Anterior cingulate cortex (tissue), 58 donors: ENCODE data around the gene TMEM80.
A peak's percentile ranks its signal among the peaks of the same experiment; 100 is the strongest.

ENCODE experiments used
- DNase-seq, 58 donors: peaks; one replicate each; lab custom pipeline; 2025; lab: John Stamatoyannopoulos, UW

The TMEM80 gene

DNA sequence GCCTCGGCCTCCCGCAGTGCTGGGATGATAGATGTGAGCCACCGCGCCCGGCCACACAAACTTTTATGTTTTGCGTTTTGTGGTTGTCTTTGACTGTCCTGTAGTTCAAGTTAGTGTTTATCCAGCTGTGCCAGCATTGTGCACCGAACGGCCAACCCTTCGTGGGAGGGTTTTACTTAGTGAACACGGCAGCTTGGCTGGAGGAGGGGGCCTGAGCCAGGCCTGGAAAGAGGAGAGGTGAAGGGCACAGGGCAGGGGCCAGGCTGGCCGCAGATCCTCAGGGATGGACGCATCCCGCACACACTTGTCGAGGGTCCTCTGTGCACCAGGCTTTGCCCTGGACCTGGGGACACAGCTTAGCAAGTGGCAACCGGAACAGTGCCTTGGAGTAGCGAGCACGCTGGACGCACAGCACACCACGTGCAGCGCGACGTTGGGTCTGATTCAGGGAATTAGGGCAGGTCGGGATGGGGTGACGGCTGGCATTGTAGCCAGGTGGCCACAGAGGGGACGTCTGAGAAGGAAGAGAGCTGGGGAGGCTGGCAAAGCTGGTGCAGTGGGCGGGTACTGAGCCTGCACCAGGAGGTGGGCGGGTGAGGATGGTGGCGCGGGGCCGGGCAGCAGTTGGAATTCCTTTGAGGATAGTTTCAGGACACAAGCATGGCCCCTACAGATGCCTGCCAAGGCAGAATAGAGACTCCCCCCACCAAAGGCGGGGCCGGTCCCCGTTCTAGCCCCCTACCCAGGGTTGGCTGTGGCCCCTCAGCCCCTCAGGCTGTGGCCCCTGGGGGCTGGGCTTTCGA, 23.8 kb downstream of the TMEM80 start:
- no peak for DNase-seq

DNA sequence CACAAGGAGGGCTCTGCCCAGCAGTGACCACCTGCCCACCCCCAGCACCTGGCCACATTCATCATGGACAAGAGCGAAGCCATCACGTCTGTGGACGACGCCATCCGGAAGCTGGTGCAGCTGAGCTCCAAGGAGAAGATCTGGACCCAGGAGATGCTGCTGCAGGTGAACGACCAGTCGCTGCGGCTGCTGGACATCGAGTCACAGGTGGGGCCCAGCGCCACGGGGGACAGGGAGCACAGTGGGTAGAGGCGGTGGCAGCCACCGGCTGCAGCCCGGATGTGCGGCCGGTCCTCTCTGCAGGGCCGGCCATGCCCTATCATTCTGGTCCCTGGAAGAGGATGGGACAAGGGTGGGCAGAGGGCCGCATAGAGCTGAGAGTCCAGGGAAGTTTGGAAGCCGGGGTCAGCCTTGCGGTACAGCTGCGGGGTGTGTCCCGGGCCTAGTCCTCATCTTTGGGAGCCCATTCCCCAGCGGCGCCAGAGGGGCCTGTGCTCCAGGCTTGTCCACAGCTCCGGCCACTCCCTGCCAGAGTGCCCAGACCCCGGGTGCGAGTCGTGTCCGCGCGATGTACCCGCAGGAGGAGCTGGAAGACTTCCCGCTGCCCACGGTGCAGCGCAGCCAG, 24.5 kb downstream of the TMEM80 start:
- no peak for DNase-seq

DNA sequence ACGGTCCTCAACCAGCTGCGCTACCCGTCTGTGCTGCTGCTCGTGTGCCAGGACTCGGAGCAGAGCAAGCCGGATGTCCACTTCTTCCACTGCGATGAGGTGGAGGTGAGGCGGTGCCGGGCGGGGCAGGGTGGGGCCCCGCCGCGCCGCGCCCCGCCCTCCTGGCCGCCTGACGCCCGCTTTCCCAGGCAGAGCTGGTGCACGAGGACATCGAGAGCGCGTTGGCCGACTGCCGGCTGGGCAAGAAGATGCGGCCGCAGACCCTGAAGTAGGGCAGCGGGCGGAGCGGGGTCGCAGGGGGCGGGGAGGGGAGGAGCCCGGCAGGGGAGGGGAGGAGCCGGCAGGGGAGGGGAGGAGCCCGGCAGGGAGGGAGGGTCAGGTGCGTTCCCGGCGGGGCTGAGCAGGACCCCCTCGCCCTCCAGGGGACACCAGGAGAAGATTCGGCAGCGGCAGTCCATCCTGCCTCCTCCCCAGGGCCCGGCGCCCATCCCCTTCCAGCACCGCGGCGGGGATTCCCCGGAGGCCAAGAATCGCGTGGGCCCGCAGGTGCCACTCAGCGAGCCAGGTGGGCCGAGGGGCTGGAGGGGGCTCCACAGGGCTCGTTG, 25.1 kb downstream of the TMEM80 start:
- DNase-seq = peak in 14 of 58 donors; percentile 10 to 74 (median 37)

DNA sequence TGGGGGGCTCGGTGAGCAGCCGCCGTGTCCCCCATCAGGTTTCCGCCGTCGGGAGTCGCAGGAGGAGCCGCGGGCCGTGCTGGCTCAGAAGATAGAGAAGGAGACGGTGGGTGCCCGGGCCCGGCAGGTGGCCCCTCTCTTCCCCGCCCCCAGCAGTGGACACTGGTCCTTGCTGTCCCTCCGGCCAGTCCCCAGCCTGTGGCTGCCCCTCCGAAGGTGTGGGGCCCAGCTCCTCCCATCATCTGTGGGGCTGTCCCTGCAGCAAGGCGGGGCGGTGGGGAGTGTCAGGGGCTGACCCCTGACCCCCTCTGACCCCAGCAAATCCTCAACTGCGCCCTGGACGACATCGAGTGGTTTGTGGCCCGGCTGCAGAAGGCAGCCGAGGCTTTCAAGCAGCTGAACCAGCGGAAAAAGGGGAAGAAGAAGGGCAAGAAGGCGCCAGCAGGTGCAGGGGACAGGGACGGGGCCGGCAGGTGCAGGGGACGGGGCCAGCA, 25.7 kb downstream of the TMEM80 start:
- no peak for DNase-seq

DNA sequence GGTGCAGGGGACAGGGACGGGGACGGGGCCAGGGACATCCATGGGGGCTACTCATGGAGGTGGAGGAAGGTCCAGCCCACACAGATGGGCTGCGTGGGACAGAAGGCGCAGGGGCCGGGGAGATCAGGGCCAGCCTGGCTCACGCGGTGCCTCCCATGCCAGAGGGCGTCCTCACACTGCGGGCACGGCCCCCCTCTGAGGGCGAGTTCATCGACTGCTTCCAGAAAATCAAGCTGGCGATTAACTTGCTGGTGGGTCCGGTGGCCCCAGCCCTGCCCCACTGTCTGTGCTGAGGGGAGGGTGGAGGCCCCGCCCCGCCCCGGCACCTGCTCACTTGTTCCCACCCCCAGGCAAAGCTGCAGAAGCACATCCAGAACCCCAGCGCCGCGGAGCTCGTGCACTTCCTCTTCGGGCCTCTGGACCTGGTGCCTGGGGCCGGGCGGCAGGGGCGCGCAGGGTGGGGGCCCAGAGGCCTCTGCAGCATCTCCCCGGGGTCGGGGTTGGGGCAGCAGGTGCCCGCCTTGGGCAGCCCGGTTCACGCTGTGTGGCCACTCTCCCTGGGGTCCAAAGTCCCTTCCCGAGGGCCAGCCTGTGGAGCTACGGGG, 26.2 kb downstream of the TMEM80 start:
- DNase-seq = no peak

DNA sequence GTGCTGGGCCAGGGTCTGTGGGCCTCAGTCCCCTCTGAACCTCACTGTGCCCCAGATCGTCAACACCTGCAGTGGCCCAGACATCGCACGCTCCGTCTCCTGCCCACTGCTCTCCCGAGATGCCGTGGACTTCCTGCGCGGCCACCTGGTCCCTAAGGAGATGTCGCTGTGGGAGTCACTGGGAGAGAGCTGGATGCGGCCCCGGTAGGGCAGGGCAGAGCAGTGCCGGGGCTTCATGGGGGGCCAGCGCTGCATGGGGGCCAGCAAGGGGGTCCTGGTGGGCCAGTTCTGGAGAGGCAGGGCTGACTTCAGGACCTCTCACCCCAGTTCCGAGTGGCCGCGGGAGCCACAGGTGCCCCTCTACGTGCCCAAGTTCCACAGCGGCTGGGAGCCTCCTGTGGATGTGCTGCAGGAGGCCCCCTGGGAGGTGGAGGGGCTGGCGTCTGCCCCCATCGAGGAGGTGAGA, 26.8 kb downstream of the TMEM80 start:
- no peak for DNase-seq

DNA sequence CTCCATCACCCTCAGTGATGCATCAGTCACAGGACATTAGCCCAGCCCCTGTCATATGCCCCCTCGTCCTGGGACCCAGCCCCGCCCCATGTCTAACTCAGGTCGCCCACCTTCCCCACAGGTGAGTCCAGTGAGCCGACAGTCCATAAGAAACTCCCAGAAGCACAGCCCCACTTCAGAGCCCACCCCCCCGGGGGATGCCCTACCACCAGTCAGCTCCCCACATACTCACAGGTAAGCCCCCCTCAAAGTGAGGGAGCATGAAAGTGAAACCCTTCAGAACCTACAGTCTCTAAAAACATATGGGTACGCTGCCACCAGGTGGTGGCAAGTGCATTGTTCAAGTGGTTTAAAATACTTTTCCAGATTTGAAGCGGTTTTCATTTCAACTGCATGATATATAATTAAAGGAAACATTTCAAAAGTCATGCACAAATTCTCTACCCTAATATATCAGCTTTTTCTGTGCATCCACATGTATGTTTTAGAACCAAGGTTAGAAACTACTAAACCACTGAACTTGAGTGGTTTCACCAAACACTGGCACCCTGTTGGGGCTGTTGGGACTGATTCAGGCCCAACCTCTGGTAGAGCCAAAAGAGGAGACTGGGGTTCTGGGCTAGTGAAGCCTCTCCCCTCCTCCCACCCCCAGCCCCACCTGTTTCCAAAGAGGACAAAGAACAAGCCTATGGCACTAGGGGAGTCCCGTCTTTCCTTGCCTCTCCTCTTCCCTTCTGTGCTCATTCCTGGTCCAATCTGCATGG, 27.7 kb downstream of the TMEM80 start:
- DNase-seq = peak in 5 of 58 donors; percentile 16 to 36 (median 29)

DNA sequence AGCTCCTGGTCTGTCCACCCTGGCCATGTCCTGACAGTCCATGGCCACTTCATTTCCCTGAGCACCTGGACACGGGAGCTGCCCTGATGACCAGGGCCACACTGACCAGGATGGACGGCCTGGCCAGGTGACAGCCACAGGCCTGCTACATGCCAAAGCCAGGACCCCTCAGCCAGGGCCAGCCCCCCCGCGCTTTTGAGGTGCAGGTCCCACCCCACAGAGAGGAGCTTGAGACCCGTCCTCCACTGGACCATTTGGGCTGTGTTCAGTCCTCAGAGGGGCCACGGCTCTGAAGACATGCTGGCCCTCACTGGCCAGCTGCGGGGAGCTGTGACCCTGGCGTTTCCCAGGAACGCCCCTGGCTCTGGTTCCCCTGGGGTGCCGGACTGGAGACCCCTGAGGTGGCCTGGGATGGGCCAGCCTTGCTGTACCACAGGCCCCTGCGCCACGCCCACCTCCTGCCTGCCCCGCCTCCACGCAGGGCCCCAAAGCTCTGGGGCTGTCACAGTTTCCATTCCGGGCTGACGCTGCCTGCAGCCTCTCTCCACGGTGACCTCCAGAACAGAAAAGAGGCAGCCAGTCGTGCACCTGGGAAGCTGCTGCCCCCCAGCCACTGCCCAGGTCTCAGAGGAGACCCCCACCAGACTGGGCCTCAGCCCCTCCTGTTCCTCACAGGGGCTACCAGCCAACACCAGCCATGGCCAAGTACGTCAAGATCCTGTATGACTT, 28.6 kb downstream of the TMEM80 start:
- no peak for DNase-seq

DNA sequence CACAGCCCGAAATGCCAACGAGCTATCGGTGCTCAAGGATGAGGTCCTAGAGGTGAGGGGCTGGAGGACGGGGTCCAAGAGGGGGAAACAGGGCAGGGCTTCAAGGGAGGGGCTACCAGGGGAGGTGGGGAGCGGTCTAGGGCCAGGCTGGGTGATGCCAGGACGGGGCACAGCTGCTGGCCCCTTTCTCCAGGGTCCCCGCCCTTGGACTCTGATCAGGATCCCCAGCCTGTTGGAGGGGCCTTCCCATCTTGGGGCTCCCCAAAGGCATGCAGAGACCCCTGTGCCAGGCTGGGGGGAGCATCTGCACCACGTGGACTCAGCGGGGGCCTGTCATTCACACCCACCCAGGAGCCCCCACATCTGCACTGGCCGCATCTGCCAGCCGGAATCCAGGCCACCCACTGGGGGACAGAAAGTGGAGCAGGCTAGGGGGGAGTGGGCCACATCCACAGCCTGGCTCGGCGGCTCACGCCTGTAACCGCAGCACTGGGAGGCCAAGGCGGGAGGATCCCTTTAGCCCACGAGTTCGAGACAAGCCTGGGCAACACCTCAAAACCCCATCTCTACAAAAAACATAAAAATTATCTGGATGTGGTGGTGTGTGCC, 29.3 kb downstream of the TMEM80 start:
- no peak for DNase-seq

DNA sequence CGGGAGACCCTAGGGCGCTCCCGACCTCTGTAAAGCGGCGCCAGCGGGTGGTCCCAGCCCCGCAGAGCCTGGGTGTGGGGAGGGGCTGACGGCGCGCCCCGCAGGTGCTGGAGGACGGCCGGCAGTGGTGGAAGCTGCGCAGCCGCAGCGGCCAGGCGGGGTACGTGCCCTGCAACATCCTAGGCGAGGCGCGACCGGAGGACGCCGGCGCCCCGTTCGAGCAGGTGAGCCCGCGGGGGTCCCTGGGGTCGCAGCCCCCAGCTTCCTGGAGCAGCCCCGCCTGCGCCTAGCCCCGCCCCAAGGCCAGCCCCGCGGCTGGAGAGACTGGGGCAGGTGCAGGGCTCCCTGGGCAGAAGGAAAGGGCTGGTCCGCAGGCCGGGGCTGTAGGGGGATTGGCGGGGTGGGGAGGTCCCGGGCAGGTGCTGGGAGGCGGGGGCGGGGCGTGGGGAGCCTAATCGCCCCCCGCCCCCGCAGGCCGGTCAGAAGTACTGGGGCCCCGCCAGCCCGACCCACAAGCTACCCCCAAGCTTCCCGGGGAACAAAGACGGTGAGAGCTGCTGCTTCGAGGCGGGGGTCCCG, 30.1 kb downstream of the TMEM80 start:
- no peak for DNase-seq

DNA sequence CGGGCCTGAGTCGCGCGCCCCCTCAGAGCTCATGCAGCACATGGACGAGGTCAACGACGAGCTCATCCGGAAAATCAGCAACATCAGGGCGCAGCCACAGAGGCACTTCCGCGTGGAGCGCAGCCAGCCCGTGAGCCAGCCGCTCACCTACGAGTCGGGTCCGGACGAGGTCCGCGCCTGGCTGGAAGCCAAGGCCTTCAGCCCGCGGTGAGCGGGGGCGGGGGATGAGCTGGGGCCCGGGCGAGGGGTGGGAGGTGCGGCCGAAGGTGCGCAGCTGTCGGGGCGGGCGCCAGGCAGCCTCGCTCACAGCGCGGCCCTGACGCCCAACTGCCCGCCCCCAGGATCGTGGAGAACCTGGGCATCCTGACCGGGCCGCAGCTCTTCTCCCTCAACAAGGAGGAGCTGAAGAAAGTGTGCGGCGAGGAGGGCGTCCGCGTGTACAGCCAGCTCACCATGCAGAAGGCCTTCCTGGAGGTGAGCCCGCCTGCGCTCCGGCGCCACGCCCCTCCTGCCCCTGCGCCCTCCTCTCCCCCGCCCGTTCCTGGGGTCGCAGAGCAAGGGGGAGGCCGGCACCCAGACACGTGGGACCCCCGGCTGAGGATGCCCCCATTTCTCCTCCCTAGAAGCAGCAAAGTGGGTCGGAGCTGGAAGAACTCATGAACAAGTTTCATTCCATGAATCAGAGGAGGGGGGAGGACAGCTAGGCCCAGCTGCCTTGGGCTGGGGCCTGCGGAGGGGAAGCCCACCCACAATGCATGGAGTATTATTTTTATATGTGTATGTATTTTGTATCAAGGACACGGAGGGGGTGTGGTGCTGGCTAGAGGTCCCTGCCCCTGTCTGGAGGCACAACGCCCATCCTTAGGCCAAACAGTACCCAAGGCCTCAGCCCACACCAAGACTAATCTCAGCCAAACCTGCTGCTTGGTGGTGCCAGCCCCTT, 30.9 kb downstream of the TMEM80 start:
- no peak for DNase-seq

DNA sequence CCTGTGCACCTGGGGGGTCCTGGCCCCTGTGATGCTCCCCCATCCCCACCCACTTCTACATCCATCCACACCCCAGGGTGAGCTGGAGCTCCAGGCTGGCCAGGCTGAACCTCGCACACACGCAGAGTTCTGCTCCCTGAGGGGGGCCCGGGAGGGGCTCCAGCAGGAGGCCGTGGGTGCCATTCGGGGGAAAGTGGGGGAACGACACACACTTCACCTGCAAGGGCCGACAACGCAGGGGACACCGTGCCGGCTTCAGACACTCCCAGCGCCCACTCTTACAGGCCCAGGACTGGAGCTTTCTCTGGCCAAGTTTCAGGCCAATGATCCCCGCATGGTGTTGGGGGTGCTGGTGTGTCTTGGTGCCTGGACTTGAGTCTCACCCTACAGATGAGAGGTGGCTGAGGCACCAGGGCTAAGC, 31.7 kb downstream of the TMEM80 start:
- DNase-seq = no peak

DNA sequence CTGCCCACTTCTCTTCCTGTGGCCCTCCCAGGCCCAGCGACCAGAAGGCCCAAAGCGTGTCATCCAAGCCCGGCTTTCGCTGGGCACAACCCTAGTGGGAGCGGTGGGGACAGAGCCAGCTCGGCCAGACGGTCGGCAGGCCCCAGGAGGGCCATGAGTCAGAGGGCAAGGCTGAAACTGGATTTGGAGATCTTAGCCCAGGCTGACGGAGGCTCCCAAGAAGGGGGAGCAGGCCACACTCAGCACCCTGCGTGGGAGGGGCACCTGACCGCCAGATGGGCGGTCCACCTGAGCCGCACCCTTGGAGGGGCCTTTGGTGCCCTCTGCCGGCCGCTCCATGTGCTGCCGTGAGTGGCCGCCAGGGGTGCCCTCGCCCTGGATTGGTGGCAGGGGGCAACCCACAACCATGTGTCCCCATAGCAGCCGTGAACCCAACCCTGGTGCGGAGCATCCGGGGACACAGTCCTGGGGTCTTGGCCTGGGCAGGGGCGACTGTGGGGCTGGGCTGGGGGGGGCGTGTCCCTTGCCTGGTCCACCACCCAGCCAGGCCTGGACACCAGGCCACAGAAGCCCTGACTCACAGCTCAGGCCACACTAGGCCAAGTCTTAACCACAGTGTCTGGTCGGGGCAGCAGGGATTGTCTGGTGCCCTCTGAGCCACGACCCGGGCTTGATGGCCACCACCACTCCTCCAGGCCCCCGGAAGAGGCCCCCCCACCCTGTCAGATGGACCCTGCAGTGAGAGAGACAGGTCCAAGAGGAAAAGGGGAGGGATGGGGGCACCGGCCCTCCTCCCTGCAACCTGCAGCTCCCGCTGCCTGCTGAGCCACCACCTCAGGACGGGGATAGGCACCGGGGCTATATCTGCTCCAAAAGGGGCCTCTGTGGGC, 32.5 kb downstream of the TMEM80 start:
- DNase-seq = peak in 47 of 58 donors; percentile 16 to 82 (median 61)

DNA sequence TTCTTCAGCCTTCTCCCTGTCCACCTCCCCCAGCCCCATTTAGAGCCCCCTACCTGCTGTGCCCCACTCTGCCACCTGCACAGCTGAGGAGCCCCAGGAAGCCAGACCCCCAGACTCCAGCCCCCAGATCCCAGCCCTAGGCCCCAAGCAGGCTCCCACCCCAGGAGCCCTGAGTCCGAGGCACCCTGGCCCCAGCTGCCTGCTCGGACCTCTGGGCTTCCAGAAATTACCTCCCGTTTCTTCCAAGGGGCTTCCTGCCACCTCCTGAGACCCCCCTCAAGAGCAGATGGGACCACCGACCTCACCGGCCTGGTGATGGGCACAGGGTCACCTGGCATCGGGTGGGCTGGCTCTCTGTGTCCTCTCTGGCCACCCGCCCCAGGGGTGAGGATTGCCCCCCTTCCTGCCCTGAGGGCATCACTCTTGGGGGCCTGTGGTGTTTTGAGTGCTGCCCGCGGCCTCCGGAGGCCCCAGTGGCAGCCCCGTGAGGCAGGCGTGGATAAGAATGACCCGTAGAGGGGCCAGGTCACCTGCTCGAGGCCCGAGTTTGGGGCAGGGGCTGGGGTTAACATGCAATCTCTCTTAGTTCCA, 33.4 kb downstream of the TMEM80 start:
- DNase-seq = no peak

DNA sequence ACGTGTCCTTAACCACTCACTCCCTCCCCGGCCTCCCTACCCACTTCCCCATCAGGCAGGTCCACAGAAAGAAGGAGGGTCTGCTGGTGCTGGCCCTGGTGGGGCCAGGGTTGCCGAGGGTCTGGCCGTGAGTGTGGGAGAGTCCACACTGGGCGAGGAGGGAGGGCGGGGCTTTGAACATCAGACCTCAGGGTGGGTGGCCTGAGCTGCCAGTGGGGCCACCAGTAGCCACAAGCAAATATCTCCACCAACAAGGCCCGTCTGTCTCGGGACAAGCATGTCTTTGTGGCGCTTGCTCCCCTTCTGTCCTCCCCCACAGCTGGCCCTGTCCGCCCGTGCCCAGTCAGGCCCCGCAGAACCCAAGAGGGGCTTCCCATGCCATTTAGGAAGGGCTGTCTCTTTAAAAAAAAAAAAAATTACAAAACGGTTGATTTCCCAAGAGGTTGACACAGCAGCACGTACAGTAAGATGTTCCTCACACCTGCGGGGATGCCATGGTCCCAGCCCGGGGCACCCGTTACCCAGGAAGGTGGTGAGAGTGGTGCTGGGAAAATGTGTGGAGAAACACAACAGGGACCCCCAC, 34.0 kb downstream of the TMEM80 start:
- DNase-seq = peak in 50 of 58 donors; percentile 29 to 94 (median 73)

DNA sequence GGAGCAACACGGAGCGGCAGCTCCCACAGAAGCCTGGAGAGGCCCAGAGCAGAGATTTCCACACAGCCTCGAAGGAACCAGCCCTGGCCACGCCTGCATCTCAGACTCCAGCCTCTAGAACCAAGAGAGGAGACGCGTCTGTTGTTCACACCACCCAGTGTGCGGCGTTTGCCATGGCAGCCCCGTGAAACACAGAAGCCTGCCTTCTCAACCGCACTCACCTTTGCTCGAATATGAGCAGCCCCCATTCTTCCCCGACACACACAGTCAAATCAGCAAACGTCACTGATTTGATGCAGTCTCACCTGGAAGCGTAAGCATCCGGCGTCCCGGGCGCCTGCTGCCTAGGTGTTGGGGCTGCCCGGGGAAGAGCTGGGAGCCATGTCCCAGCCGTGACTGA, 37.5 kb downstream of the TMEM80 start:
- no peak for DNase-seq
